Measurements from ENCODE around the gene TAS2R46. TPM values are rescaled to one million over a fixed set of nuclear protein-coding genes. Genes with fewer than 3 reads are reported as not detected.

TAS2R46 gene
- total and polyA plus RNA-seq, 9 of the 15 experiments (the other 6 are each of a cell fraction or from before 2014, with no cell fraction given), result 0.08 to 1.8 (median 0.47) TPM; not detected in 2

- FAIRE-seq (no peak), ATAC-seq (no peak), DNase-seq (ENCODE audit: extremely low read depth in 1 of 4, low spot score in 3 of 4) (no peak)
- Histone ChIP-seq H3K9me1 (ENCODE audit: control insufficient read depth, insufficient read depth, low read length) (no peaks in the 10 kb centered on the region), H3K9ac (ENCODE audit: insufficient read depth in 1 of 2, low read depth in 2 of 2, low read length in 2 of 2) (no peak overlapping the region), H3K4me1 (replicated peaks in 1 of 2; ENCODE audit: control insufficient read depth in 2 of 2, insufficient read depth in 2 of 2, low read length in 2 of 2) (no peaks in the 10 kb centered on the region), H3K79me2 (ENCODE audit: control insufficient read depth, insufficient read depth, low read length) (no peaks in the 10 kb centered on the region), H2AFZ (ENCODE audit: low read depth, low read length) (no peak overlapping the region), H3K9me3 (replicated peaks; ENCODE audit: control insufficient read depth, insufficient read depth, low read depth, low read length) (no peaks in the 10 kb centered on the region), H3K4me3 (no peak overlapping the region), H3K27ac (ENCODE audit: extremely low read depth, low read depth, low read length) (no peak overlapping the region), H4K20me1 (replicated peaks; ENCODE audit: control insufficient read depth, insufficient read depth, low read length) (no peaks in the 10 kb centered on the region), H3K36me3 (ENCODE audit: control insufficient read depth, insufficient read depth, low read length) (no peaks in the 10 kb centered on the region), H3K4me2 (ENCODE audit: insufficient read depth, low read length) (no peak overlapping the region), H3K27me3 (ENCODE audit: control insufficient read depth in 2 of 2, insufficient read depth in 2 of 2, low read length in 2 of 2) (no peaks in the 10 kb centered on the region)
- ChIA-PET CTCF (ENCODE audit: low intra/inter-chr PET ratio) (no interaction called here), POLR2A (no interaction called here)
- in situ Hi-C loops (cut with MboI) (no loop called here), intact Hi-C loops (cut with micrococcal nuclease) (no loop called here)
- no CpG with 5 or more reads among the region's 1 CpG for WGBS (ENCODE audit: insufficient coverage, low coverage, missing lambda C conversion rate)
- TF ChIP-seq, protein P1, sequence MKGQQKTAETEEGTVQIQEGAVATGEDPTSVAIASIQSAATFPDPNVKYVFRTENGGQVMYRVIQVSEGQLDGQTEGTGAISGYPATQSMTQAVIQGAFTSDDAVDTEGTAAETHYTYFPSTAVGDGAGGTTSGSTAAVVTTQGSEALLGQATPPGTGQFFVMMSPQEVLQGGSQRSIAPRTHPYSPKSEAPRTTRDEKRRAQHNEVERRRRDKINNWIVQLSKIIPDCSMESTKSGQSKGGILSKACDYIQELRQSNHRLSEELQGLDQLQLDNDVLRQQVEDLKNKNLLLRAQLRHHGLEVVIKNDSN (CRISPR knock-in tag; IDR thresholded peaks at IDR 0.05), result no peak
- TF ChIP-seq CTCFL (IDR thresholded peaks at IDR 0.05; ENCODE audit: borderline replicate concordance, insufficient read depth, low read depth, low read length, poor library complexity, severe bottlenecking), result no peak
- TF ChIP-seq MBD1 (CRISPR knock-in tag; IDR thresholded peaks at IDR 0.05), result no peak
- TF ChIP-seq CSDE1 (IDR thresholded peaks at IDR 0.05), result no peak
- no peak for TF ChIP-seq CHD4 (IDR thresholded peaks at IDR 0.05; ENCODE audit: insufficient read depth, insufficient replicate concordance, low read depth, low read length, poor library complexity, severe bottlenecking)
- no peak for TF ChIP-seq NCOA1 (IDR thresholded peaks at IDR 0.05; ENCODE audit: low read depth)
- no peak for TF ChIP-seq RBFOX2 (IDR thresholded peaks at IDR 0.05; ENCODE audit: low read depth, low read length)
- no peak for TF ChIP-seq LARP7 (IDR thresholded peaks at IDR 0.05)
- TF ChIP-seq DNMT1 (IDR thresholded peaks at IDR 0.05), result no peak
- TF ChIP-seq CREBBP (IDR thresholded peaks at IDR 0.05; ENCODE audit: low read depth, low read length), result no peak
- BruUV-seq (replicated peaks), result no TSS peak
Measured at GRCh38 chr12:11078246-11078645, 16.2 kb upstream of the TAS2R46 start.

Data from K562 (cell line).